Urinary bladder (tissue), 4 donors: ENCODE results near the gene AATF. TPM values are rescaled to one million over a fixed set of nuclear protein-coding genes. Genes with fewer than 3 reads are reported as not detected.
A peak's percentile ranks its signal among the peaks of the same experiment; 100 is the strongest.

ENCODE experiments used
- DNase-seq: peaks from one replicate; pipeline ENCODE4 v3.0.0-alpha.2; 2015; ENCODE audit errors: extremely low spot score
- H3K27ac ChIP-seq: one replicate; pipeline ENCODE4 v1.5.1; 2013; ENCODE audit warnings: low read depth, mild to moderate bottlenecking, moderate library complexity
- H3K36me3 ChIP-seq: one replicate; pipeline ENCODE4 v1.6.1; 2013; ENCODE audit warnings: mild to moderate bottlenecking, moderate library complexity; ENCODE audit not compliant: insufficient read depth
- H3K4me1 ChIP-seq: one replicate; pipeline ENCODE4 v1.6.1; 2013; ENCODE audit warnings: mild to moderate bottlenecking, moderate library complexity; ENCODE audit not compliant: insufficient read depth
- H3K4me3 ChIP-seq: one replicate; pipeline ENCODE4 v1.5.1; 2013; ENCODE audit warnings: low read depth, low read length
- WGBS: extraction: QIAGEN DNeasy Blood & Tissue Kit; methylation state at CpG from one replicate; pipeline ENCODE4 v1.1.7; 2013; 5-methylcytosine and 5-hydroxymethylcytosine counted together
- polyA plus RNA-seq: library from polyadenylated mRNA; stranded (reverse); fragments of 200-250 nt; gene quantifications from one replicate; pipeline ENCODE4 v1.2.3, GENCODE V29; 2013
- total RNA-seq: library from RNA; depleted of rRNA; stranded (reverse); fragments of >200 nt; gene quantifications from one replicate; pipeline ENCODE4 v1.2.3, GENCODE V29; 2014
- donor health status: healthy with polysubstance abuse.
- donor health status: healthy.

The AATF gene
- total and polyA plus RNA-seq, 2 donors, result 11.3 to 46.0 TPM

- Histone ChIP-seq H3K4me3 (no peak overlapping the region), H3K27ac (no peak overlapping the region), H3K36me3 (no peaks in the 10 kb centered on the region), H3K4me1 (no peaks in the 10 kb centered on the region)
- DNase-seq, result no peak
- WGBS, result 10% methylated on average over 17 of the region's 17 CpGs
These were observed 7.3 kb upstream of the AATF start for GRCh38 chr17:36941265-36942010.

GRCh38 chr17:36942019-36942599 is 6.6 kb upstream of the AATF start:
- no peak for DNase-seq
- Histone ChIP-seq H3K27ac (no peak overlapping the region), H3K36me3 (no peaks in the 10 kb centered on the region), H3K4me3 (no peak overlapping the region), H3K4me1 (no peaks in the 10 kb centered on the region)
- 3% methylated on average over 57 of the region's 57 CpGs for WGBS

GRCh38 chr17:36942631-36943125 is 6.1 kb upstream of the AATF start:
- 3% methylated on average over 59 of the region's 59 CpGs for WGBS
- H3K4me3 ChIP-seq, result no peak overlapping the region
- H3K4me1 ChIP-seq, result no peaks in the 10 kb centered on the region
- no peaks in the 10 kb centered on the region for H3K36me3 ChIP-seq
- DNase-seq, result no peak
- no peak overlapping the region for H3K27ac ChIP-seq

- DNase-seq, result no peak
- H3K27ac ChIP-seq, result no peak overlapping the region
- no peaks in the 10 kb centered on the region for H3K36me3 ChIP-seq
- 10% methylated on average over 44 of the region's 44 CpGs for WGBS
- no peaks in the 10 kb centered on the region for H3K4me1 ChIP-seq
- no peak overlapping the region for H3K4me3 ChIP-seq
These were observed 5.2 kb upstream of the AATF start for GRCh38 chr17:36943250-36944191.

- Histone ChIP-seq H3K4me3 (no peak overlapping the region), H3K4me1 (no peaks in the 10 kb centered on the region), H3K27ac (no peak overlapping the region), H3K36me3 (no peaks in the 10 kb centered on the region)
- 2% methylated on average over 1 of the region's 1 CpG for WGBS
- no peak for DNase-seq
These were observed 4.2 kb upstream of the AATF start for GRCh38 chr17:36944553-36944952.

GRCh38 chr17:36945140-36945539 is 3.6 kb upstream of the AATF start:
- Histone ChIP-seq H3K27ac (no peak overlapping the region), H3K4me1 (peaks cover 2% of the 10 kb centered on the region), H3K36me3 (no peaks in the 10 kb centered on the region), H3K4me3 (no peak overlapping the region)
- no peak for DNase-seq
- 16% methylated on average over 1 of the region's 1 CpG for WGBS

- no peak overlapping the region for H3K27ac ChIP-seq
- DNase-seq, result no peak
- no peak overlapping the region for H3K4me3 ChIP-seq
- WGBS, result 6% methylated on average over 30 of the region's 30 CpGs
- H3K4me1 ChIP-seq, result peaks cover 2% of the 10 kb centered on the region
- H3K36me3 ChIP-seq, result no peaks in the 10 kb centered on the region
These were observed 2.6 kb upstream of the AATF start for GRCh38 chr17:36945959-36946725.

GRCh38 chr17:36946726-36947091 is 2.0 kb upstream of the AATF start:
- 25% methylated on average over 2 of the region's 2 CpGs for WGBS

GRCh38 chr17:36947922-36948716 is 635 bp upstream of the AATF start:
- Histone ChIP-seq H3K27ac (peak overlapping the region; percentile 39), H3K36me3 (peaks cover 2% of the 10 kb centered on the region), H3K4me3 (peak overlapping the region; percentile 83), H3K4me1 (peaks cover 2% of the 10 kb centered on the region)
- no peak for DNase-seq
- WGBS, result 2% methylated on average over 26 of the region's 26 CpGs

More at GRCh38 chr17:36946726-36947091, 2.0 kb upstream of the AATF start:
- Histone ChIP-seq H3K27ac (no peak overlapping the region), H3K4me3 (no peak overlapping the region), H3K36me3 (no peaks in the 10 kb centered on the region), H3K4me1 (peaks cover 2% of the 10 kb centered on the region)
- no peak for DNase-seq

- 8% methylated on average over 9 of the region's 9 CpGs for WGBS
- Histone ChIP-seq H3K4me3 (peak overlapping the region; percentile 83), H3K27ac (peak overlapping the region; percentile 66), H3K36me3 (peaks cover 4% of the 10 kb centered on the region), H3K4me1 (peaks cover 2% of the 10 kb centered on the region)
- no peak for DNase-seq
These were observed 740 bp downstream of the AATF start for GRCh38 chr17:36949461-36949927.

- Histone ChIP-seq H3K4me1 (peaks cover 2% of the 10 kb centered on the region), H3K27ac (no peak overlapping the region), H3K4me3 (peak overlapping the region; percentile 83), H3K36me3 (peaks cover 6% of the 10 kb centered on the region)
- 57% methylated on average over 8 of the region's 8 CpGs for WGBS
- no peak for DNase-seq
These were observed 1.3 kb downstream of the AATF start for GRCh38 chr17:36950027-36950426.

- H3K36me3 ChIP-seq, result peaks cover 6% of the 10 kb centered on the region
- no peak for DNase-seq
- H3K4me1 ChIP-seq, result peaks cover 2% of the 10 kb centered on the region
- no peak overlapping the region for H3K4me3 ChIP-seq
- WGBS, result 93% methylated on average over 5 of the region's 5 CpGs
- H3K27ac ChIP-seq, result no peak overlapping the region
These were observed 2.5 kb downstream of the AATF start for GRCh38 chr17:36951084-36951789.
